HG03196 (cell line): ENCODE measurements around the gene KDM4C.
"Not testable (repeated sequence)": the region's sequence is repeated elsewhere in the genome, so short reads cannot be mapped to it uniquely, and the experiment has no call there.

ENCODE experiments used
- ATAC-seq: cut with Tn5 transposase; IDR thresholded peaks from one replicate; pipeline ENCODE4 v1.9.1; 2021; ENCODE audit not compliant: unreplicated experiment

The KDM4C gene

DNA sequence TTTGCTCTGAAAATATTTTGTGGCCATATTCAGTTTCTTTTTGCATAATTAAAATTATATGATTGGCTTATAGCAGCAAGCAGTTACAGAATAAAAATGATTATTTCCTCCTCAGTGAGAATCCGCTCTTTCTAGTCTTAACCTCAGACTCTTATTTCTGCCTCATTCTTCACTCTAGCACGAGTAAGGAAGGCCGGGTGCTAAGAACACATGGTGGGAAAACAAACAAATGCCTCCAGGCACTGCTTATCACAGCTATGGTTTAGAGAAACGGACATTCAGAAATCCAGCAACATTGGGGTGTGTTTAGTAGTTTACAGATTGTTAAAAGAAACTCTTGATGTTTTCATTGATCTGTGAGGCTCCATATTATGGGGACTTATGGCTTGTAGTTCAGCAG, 168.7 kb downstream of the KDM4C start:
- ATAC-seq = no peak

DNA sequence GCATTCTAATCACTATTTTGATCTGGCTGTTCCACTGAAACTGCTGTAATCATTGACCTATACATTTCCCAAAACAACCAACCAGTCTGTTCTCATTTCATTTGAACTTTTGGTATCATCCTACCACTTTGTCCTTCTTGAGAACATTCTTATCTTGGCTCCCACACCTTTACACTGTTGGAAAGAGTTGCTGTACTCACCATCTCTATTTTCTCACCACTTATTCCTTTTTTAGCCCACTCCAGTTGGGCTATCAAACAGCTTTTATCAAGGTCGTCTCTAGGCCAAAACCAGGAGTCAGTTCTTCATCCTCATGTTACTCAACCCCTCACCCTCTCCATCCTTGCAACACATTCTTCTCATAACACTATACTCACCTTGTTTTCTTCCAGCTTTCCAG, 170.1 kb downstream of the KDM4C start:
- no peak for ATAC-seq

GRCh38 chr9:6928863-6929262, 171.1 kb downstream of the KDM4C start:
- no peak for ATAC-seq

DNA sequence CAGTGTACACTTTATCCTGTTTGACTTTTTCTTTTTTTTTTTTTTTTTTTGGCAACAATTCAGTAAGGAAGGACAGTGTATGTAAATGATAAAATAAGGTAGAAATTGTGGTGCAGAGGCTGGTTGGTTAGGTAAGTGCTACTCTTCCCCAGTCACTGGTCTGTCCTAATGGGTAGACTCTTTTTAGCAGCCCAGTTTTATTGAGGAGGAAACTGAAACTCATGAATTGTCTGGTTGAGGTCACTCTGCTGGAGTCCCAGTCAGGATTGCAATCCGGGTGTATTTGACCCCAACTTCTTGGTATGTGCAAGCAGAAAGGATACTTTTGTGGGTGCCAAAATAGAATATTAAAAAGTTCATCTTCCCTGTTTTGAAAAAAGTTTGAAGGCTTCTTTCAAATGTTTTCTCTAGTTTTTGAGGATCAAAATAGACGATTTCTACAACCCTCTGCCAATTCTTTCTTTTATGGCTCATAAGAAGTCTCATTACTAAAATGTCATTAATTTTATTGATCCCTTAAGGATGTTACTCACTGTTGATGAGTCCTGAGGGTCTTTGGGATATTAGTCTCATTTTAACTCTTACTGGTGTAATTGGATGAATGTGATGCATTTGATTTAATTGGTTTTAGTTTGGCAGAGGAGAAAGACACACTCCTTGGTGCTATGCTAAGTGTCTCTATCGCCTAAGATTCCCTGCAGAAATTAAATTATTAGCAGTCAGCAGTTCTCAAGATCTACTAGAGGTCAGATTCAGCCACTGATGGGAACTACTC, 171.9 kb downstream of the KDM4C start:
- no peak for ATAC-seq

GRCh38 chr9:6930827-6931226, 173.1 kb downstream of the KDM4C start:
- ATAC-seq = no peak

DNA sequence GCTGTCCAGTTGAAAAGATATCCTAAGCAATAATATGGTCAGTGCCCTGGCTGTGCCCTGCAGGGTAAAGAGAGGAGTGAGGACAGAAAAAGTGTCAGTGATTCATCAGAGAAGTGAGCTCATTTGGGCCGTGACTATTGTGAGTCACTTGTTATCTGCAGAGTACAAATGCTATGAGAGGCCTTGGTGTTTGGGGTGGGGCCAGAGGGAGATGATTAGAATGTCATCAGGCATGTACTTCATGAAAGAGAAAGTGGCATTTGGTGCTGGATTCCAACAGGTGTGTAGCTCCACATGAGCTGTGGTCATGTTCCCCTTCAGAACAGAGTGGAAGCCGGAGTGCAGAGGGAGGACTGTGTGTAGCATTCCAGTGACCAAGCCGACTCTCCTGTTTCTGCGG, 174.1 kb downstream of the KDM4C start:
- peak; percentile 66 for ATAC-seq

- no peak for ATAC-seq
Measured at GRCh38 chr9:6936103-6936502, 178.3 kb downstream of the KDM4C start.

DNA sequence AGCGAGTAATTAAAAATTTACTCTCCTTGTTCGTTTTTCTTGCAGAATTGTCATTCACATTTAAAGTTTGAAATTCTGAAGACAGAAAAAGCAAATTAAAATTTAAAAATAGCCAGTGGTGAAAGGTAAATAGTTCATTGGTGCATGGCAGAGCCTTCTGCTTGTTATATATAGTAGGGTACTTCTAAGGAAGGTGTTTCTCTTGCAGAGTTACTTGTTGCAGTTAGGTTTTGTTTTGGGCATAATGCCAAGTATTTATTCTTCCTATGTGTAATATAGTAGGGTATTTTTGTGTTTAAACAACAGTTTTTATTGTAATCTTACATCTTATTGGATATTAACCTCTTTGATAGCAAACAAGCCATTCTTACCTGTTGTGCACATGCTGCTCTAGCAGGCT, 179.4 kb downstream of the KDM4C start:
- ATAC-seq = no peak

DNA sequence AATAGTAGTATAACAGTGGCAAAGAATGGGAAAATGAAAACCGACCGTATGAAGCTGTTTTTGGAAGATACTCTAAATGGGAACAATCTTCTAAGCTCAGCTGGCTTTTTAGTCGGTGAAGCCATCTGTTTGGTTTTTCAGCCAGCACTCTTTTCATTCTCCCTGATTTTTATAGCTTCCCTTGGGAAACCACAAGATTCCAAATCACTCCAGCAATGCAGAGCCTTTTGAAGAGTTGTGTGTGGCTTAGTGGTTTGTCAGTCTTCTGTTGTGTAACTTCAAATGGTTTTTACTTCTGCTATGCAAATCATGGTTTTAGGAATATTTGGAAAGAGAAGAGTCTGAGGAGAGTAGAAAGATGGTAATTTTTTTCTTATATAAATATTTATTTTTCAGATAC, 180.7 kb downstream of the KDM4C start:
- ATAC-seq = no peak

DNA sequence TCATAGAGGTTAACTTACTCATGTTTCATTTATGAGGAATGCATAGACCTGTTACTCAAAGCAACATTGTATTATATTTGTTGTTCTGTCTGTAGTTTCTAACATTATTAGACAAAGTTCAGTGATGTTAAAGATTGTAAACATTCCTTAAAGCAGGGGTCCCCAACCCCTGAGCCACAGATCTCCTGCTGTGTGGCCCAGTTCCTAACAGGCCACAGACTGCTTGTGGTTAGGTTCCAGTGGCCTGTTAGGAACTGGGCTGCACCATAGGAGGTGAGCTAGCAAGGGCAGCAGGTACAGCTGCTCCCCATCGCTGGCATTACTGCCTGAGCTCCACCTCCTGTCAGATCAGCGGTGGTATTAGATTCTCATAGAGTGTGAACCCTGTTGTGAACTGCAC, 181.1 kb downstream of the KDM4C start:
- no peak for ATAC-seq

DNA sequence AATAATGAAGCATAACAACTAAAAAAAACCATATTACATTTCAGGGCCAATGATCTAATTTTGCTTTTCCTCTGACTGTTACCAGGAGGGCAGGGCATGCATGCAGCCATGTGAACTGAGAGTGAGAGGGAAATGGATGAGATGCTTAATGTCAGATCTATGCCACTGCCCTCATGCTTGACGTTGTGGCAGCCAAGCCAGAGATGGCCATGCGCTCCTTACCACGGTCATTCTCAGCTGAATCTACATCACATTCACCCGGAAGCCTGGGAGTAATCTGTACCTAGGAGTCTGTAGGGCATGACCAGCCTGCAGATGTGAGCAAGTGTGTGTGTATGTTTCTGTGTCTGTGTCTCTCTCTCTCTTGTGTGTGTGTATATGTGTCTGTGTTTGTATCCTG, 183.7 kb downstream of the KDM4C start:
- no peak for ATAC-seq

GRCh38 chr9:6942406-6942805, 184.6 kb downstream of the KDM4C start:
- no peak for ATAC-seq

DNA sequence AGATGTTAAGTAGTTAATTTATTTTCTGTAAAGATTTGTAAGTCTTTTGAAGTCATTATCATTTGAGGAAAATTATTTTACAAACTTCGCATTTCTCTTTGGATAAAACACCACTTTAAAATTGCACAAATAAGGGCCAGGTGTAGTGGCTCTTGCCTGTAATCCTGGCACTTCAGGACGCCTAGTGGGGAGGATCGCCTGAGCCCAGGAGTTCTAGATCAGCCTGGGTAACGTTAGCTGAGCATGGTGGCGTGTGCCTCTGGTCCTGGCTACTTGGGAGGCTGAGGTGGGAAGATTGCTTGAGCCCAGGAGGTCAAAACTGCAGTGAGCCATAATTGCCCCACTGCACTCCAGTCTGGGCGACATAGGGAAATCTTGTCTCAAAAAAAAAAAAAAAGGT, 185.5 kb downstream of the KDM4C start:
- no peak for ATAC-seq

DNA sequence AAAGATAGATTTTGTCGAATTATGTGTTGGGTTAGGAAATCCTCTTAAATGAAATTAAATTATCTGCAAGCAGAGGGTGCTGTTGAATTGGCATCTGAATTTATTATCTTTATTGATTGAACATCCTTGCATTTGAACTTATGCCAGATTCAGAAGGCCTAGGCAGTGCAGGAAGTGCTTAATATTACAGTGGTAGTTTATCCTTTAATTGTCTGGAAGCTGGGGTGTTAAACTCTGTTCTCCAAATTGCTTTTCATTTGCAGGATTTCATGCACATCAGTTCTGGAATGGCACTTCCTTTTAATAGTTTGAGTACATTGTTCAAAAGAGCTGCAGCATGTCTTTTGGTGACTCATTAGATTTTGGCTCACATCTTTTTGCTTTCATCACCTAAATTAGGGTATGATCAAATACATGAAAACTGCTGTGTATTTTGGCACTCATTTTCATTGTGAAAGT, 186.3 kb downstream of the KDM4C start:
- ATAC-seq = no peak

DNA sequence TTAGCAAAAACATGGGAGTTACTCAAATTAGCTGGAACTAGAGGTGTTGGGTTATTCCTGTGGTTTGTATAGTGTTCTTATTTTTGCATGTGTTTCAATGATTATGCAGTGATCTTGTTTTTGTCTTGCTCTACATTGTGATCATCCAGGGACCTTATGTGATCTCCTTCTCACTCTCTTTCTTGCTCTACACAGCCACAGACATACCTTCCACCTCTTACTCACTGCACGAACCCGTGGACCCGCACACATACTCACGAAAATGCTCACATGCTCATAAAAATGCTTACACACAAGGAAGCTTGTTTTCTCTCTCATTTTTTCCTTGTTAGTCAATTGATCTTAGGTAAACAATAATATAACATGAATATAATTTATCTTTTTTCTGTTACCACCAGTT, 187.1 kb downstream of the KDM4C start:
- no peak for ATAC-seq

GRCh38 chr9:6945816-6946215, 188.0 kb downstream of the KDM4C start:
- no peak for ATAC-seq

GRCh38 chr9:6946583-6947166, 188.9 kb downstream of the KDM4C start:
- ATAC-seq = no peak

GRCh38 chr9:6948921-6949320, 191.1 kb downstream of the KDM4C start:
- not testable (repeated sequence) for ATAC-seq

DNA sequence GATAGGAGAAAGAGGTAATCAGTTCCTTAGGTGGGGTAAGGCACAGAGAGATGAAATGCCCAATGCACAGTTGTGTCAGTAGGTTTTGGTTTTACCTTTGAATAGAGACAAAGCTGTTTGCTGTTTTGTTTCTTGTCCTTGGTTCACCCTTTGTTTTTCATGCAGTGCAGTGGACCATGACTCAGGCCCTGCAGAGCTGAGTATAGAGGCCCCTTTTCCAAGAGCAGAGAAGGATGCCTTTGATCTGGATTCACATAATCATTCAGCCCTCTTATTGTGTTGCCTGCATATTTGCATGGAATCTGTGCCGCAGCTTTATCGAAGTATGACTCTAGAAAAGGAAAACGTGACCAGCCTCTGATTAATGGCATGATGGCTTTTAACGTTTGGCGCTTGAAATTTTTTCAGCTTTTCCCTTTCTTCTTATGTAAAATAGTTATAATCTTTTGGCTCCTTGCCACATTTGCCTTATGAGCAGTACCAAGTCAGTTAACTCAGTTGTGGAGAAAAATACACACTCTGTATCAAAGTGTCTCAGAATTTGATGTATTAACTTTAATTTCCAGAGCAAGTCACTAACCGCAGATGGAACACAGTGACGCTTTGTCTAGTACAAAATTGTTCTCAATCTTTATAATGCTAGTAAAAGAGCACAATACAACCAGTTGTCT, 197.6 kb downstream of the KDM4C start:
- ATAC-seq = no peak

- ATAC-seq = no peak
Measured at GRCh38 chr9:6956879-6957278, 199.1 kb downstream of the KDM4C start.

DNA sequence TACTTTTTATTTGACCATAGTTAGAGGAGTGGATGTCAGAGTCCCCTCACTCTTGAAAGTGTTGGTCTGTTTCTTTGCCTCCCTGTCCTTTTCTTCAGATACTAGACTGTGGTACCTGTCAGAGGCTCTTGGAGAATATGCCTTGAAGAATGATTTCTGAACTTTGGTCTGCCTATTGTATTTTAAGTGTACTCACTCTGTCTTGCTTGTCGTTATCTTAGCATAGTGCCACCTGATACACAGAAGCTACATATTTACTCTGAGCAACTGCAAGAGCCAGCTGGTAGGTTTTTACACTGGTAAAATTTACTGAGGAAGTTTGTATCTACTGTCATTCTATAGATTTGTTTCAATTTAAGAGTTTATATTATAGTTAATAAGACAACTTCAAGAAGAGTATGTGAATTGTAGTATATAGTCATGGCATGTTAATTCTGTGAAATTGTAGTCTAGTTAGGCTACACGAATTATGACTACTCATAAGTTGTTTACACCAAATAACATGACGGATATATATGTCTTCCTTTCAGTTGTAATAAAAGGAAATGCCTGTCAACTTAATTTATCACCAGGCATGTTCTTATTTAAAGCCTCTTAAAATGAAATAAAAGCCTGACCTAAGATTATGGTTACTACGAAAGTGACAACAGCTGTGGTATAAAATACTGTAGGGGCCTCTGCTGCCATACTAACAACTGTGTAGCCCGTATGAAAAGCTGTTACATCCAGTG, 201.7 kb downstream of the KDM4C start:
- ATAC-seq = no peak

- ATAC-seq = peak; percentile 87
Measured at GRCh38 chr9:6960777-6961176, 203.0 kb downstream of the KDM4C start.
